HG03175 (cell line): ENCODE measurements around the gene CBR1.
"Not testable (repeated sequence)": the region's sequence is repeated elsewhere in the genome, so short reads cannot be mapped to it uniquely, and the experiment has no call there.

Experiments
- ATAC-seq: cut with Tn5 transposase; IDR thresholded peaks from one replicate; pipeline ENCODE4 v1.9.1; 2021; ENCODE audit warnings: mild to moderate bottlenecking, moderate library complexity; ENCODE audit not compliant: unreplicated experiment

CBR1 gene

GRCh38 chr21:36079010-36079649 is 9.3 kb downstream of the CBR1 start:
- ATAC-seq, result peak; percentile 64

DNA sequence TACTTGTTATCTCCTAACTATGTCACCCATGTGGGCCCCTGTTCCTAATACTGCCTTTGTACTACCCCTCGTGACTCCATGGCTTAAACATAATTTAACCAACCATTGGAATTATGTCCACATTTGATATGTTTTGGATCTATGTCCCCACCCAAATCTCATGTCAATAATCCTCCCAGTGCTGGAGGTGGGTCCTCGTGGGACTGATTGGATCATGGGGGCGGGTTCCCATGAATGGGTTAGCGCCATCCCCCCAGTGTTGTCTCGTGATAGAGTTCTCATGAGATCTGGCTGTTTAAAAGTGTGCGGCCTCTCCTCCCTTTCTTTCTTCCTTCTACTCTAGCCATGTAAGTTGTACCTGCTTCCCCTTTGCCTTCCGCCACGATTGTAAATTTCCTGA is 9.8 kb downstream of the CBR1 start:
- no peak for ATAC-seq

DNA sequence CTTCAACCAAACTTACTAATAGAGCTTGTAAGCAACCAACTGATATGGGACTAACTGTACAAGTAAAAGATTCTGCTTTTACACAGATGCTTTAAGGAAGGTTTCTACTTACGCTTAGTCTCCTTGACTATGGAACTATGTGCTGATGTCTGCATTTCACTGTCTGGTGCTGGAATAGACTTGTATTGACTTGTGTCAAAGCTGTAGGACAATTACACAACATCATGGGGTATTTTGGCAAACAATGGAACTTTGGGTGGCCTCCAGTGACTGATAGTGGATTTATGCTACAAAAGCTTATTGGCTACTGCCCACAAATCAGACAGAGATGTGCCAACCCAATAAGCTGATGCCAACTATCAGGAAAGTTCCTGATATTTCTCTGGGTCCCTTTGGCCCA is 10.6 kb downstream of the CBR1 start:
- ATAC-seq, result no peak

DNA sequence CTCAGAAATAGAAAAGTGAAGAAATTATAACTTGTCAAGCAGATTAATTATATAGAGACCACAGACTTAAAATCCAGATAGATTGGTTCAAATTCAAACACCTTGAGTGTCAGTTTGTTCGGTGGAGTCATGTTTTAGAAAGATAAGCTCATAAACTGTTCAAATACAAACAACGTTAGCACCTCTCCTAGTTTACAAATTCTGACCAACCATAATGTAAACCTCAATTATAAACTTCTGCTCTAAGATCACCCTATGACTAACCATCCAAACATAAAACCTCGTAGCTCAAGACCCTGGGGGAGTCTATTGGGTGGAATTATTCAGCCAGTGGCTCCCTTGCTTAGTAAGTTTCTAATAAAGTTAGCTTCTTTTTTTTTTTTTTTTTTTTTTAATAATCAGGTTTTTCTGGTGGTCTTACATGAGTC is 12.4 kb downstream of the CBR1 start:
- ATAC-seq, result no peak

- no peak for ATAC-seq
These were observed 17.7 kb downstream of the CBR1 start for GRCh38 chr21:36087362-36088138.

DNA sequence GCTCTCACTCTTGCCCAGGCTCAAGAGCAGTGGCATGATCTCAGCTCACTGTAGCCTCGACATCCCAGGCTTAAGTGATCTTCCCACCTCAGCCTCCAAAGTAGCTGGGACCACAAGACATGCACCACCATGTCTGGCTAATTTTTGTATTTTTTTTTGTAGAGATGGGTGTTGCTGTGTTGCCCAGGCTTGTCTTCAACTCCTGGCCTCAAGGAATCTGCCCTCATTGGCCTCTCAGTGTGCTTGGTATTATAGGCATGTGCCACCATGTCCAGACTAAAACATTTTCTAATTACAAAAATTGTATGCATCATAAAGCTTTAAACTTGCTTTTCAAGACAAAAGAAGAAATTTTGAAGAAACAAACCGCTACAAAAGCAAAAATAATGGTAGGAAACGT is 20.1 kb downstream of the CBR1 start:
- no peak for ATAC-seq

DNA sequence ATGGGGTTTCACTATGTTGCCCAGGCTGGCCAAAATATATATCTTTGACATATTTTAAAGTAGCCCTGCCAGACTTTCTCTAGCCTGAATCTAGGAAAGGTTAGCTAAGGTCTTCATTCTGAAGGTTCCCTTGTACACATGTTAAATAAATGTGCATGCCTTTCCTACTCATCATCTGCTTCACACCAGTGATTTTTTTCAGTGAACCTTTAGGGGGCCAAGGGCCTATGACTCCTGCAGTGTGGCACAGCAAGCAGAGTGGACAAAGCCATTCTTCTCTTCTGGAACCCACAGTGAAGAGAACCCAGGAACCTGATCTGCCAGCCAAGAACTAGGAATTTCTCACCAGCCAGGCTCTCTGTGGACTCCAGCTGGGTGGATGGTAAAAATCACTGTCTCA is 22.9 kb downstream of the CBR1 start:
- ATAC-seq, result no peak

GRCh38 chr21:36093512-36093911 is 23.7 kb downstream of the CBR1 start:
- no peak for ATAC-seq

GRCh38 chr21:36096398-36097290 is 26.8 kb downstream of the CBR1 start:
- ATAC-seq, result no peak

- ATAC-seq, result peak; percentile 57
These were observed 27.8 kb downstream of the CBR1 start for GRCh38 chr21:36097427-36098181.

DNA sequence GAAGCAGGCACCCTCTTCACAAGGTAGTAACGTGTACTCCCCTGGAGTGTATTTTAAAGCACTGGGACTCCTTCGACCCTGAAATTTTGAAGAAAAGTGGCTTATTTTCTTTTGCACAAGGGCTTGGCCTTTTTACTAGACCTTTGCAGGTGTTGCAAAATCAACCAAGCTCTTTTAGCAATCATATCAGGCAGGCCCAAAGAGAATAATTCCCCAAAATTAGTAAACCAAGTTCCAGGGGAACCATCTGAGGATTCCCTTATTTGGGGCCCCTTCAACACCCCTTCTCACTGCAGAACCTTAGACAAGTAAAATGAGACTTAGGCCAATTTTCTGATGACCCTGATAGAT is 28.3 kb downstream of the CBR1 start:
- no peak for ATAC-seq

GRCh38 chr21:36099000-36099399 is 29.2 kb downstream of the CBR1 start:
- ATAC-seq, result no peak

DNA sequence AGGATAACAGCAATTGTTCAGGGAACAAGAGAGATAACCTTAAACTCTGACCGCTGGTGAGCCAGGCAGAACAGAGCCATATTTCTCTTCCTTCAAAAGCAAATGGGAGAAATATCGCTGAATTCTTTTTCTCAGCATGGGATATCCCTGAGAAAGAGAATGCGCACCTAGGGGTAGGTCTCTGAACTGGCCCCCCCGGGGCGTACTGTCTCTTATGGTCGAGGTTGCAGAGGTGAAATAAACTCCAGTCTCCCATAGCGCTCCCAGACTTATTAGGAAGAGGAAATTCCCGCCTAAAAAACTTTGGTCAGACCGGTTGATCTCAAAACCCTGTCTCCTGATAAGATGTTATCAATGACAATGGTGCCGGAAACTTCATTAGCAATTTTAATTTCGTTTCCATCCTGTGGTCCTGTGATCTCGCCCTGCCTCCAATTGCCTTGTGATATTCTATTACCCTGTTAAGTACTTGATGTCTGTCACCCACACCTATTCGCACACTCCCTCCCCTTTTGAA is 29.9 kb downstream of the CBR1 start:
- not testable (repeated sequence) for ATAC-seq

DNA sequence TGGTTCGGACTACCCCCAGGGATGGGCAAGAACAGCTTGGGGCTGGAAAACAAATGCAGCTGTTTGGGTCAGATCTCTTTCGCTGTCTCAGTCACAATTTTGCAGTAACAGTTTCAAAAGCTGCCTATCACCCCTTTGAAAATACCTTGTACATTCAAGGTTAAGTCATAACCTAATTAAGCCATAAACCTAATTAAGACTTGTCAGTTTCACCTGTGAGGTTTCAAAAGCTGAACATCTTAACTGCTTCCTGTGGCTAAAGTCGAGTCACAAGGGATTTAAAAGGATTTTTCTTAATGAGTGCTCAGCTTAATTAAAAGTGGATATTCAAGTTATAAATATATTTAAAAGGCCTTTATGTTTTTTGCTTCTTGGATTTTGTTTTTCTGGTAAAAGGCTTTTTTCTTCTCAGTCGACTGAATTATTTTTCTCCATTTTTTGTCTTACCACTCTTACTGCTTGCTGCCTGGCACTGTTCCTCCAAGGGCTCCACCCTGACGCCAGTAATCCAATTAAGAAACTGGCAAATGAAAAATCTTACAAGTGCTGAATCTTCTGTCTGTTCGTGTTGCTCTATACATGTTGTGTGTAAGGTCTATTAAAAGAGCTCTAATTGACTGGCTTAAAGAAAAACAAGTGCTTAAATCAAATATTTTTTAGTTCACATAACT is 31.3 kb downstream of the CBR1 start:
- ATAC-seq, result no peak

DNA sequence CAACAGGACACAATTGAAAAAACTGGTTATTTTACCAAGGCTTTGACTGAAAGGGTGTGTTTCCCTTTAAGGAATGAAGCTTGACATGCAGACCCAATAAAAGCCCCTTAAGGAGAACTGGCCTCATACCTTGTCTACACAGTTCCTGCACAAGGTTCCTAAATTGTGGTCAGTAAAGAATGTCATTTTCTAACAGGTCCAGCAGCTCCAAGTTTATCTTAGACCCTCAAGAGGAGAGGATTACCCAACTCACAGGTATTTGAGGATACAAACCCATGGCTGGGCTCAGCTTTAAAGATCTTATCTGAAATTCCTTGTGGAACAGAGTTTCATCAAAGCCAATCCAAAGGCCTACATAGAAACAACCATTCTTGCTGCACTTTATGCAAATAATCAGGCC is 33.6 kb downstream of the CBR1 start:
- ATAC-seq, result no peak

DNA sequence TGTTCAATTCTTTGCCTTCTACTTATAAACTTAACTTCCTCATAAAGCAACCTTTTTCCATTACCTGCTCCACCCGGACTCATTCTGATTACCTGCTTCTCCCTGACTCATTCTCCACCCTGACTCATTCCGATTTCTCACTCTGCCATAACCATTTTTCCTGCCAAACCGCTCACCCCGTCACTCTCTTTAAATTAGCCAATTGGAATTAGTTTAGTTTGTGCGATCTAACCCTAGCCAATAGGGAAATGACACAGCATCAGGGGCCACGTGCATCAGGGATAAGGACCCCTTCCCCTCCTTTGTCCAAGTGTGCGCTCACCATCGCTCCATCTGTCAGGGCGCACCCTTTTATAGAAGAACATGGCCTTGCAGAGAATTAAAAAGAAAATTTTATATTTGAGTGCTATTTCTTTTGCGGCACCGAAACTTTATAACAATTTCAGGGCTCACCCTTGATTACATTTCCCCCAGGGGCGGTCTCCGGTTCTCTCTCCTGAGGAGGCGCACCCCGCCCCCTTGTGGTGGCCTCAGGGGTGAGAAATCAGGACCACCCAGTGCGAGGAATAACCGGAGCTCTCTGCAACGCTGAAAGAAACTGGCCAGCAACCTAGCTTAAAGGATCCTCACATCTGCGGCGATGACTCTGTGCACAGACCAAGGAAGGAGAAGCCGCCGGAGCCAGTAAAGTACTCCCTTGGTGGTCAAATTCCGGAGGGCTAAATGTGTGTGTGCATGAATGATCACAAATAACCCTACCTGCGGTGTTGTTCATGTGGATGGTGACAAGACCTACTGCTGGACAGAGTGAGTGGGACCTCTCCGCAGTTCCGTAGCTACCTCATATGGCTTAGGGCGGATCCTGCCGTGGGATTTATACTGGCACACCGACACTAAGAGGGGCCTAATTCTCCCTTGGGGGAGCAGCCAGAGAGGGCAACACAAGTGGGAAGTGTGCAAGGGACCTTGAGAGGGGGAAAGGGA is 34.8 kb downstream of the CBR1 start:
- no peak for ATAC-seq

GRCh38 chr21:36105327-36105842 is 35.6 kb downstream of the CBR1 start:
- no peak for ATAC-seq

DNA sequence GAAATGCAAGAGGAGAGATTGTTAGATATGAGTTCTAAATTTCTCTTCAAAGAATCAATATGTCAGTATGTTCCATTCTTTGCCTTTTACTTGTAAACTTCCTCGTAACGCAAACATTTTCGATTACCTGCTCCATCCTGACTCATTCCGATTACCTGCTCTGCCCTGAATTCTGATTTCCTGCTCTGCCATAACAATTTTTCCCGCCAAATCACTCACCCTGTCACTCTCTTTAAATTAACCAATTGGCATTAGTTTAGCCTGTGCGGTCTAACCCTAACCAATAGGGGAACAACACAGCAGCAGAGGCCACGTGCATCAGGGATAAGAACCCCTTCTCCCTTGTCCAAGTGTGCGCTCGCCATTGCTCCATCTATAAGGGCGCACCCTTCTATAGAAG is 40.0 kb downstream of the CBR1 start:
- ATAC-seq, result no peak

DNA sequence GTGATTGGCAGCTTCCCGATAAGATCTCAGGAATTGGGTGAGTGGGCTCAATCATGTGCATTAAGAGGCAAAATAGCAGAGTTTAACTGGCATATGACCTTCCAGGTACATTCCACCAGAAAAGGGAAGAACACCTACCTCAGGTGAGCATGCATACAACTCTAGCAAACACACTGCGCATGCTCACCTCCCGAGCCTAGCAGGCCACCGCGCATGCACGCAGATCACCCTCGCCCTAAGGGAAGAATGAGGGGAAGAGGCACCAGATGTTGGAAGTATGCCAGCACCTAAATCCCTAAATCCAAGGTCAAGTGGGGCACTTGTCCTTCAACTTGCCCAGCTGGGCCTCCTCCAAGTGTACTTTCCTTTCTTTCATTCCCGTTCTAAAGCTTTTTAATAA is 41.4 kb downstream of the CBR1 start:
- no peak for ATAC-seq
